ENCODE data around the gene ARHGEF5.

ARHGEF5 gene

GRCh38 chr7:144378651-144379050 lies 23.4 kb downstream of the ARHGEF5 start:
- FAIRE-seq (no peak), DNase-seq (ENCODE audit: insufficient read length) (no peak)
- TF ChIP-seq POLR2A (IDR thresholded peaks at IDR 0.05; ENCODE audit: low read depth, low read length) (no peak), POLR2AphosphoS5 (IDR thresholded peaks at IDR 0.05; ENCODE audit: low read depth, low read length) (no peak), TAF1 (IDR thresholded peaks at IDR 0.05; ENCODE audit: borderline replicate concordance, low read depth, low read length) (no peak)

- DNase-seq (ENCODE audit: insufficient read length) = no peak
- TF ChIP-seq POLR2AphosphoS5 (IDR thresholded peaks at IDR 0.05; ENCODE audit: low read depth, low read length) (no peak), POLR2A (IDR thresholded peaks at IDR 0.05; ENCODE audit: low read depth, low read length) (no peak), TAF1 (IDR thresholded peaks at IDR 0.05; ENCODE audit: borderline replicate concordance, low read depth, low read length) (no peak)
- FAIRE-seq = no peak
These were observed 24.7 kb downstream of the ARHGEF5 start for GRCh38 chr7:144379776-144380384.

GRCh38 chr7:144384071-144384470 lies 28.9 kb downstream of the ARHGEF5 start:
- no peak for TF ChIP-seq POLR2AphosphoS5 (IDR thresholded peaks at IDR 0.05; ENCODE audit: low read depth, low read length)
- FAIRE-seq = no peak

GRCh38 chr7:144384555-144385245 lies 29.5 kb downstream of the ARHGEF5 start:
- no peak for FAIRE-seq
- DNase-seq (ENCODE audit: insufficient read length) = no peak
- TF ChIP-seq TAF1 (IDR thresholded peaks at IDR 0.05; ENCODE audit: borderline replicate concordance, low read depth, low read length) = no peak
- TF ChIP-seq POLR2AphosphoS5 (IDR thresholded peaks at IDR 0.05; ENCODE audit: low read depth, low read length) = no peak
- TF ChIP-seq POLR2A (IDR thresholded peaks at IDR 0.05; ENCODE audit: low read depth, low read length) = no peak

More at GRCh38 chr7:144384071-144384470, 28.9 kb downstream of the ARHGEF5 start:
- DNase-seq (ENCODE audit: insufficient read length) = no peak

- TF ChIP-seq POLR2A (IDR thresholded peaks at IDR 0.05; ENCODE audit: low read depth, low read length) = no peak
- DNase-seq (ENCODE audit: insufficient read length) (no peak), FAIRE-seq (no peak)
These were observed 31.5 kb downstream of the ARHGEF5 start for GRCh38 chr7:144386741-144387140.

- DNase-seq (ENCODE audit: insufficient read length) (no peak), FAIRE-seq (no peak)
- TF ChIP-seq POLR2A (IDR thresholded peaks at IDR 0.05; ENCODE audit: low read depth, low read length) (no peak), TAF1 (IDR thresholded peaks at IDR 0.05; ENCODE audit: borderline replicate concordance, low read depth, low read length) (no peak), POLR2AphosphoS5 (IDR thresholded peaks at IDR 0.05; ENCODE audit: low read depth, low read length) (no peak)
These were observed 33.7 kb downstream of the ARHGEF5 start for GRCh38 chr7:144388950-144389349.

GRCh38 chr7:144390481-144390880 lies 35.3 kb downstream of the ARHGEF5 start:
- TF ChIP-seq POLR2A (IDR thresholded peaks at IDR 0.05; ENCODE audit: low read depth, low read length) = no peak
- no peak for TF ChIP-seq TAF1 (IDR thresholded peaks at IDR 0.05; ENCODE audit: borderline replicate concordance, low read depth, low read length)
- TF ChIP-seq POLR2AphosphoS5 (IDR thresholded peaks at IDR 0.05; ENCODE audit: low read depth, low read length) = no peak
- no peak for DNase-seq (ENCODE audit: insufficient read length)
- FAIRE-seq = no peak

- TF ChIP-seq TAF1 (IDR thresholded peaks at IDR 0.05; ENCODE audit: borderline replicate concordance, low read depth, low read length) = no peak
- TF ChIP-seq POLR2A (IDR thresholded peaks at IDR 0.05; ENCODE audit: low read depth, low read length) = no peak
- TF ChIP-seq POLR2AphosphoS5 (IDR thresholded peaks at IDR 0.05; ENCODE audit: low read depth, low read length) = no peak
- FAIRE-seq (no peak), DNase-seq (ENCODE audit: insufficient read length) (no peak)
These were observed 35.8 kb downstream of the ARHGEF5 start for GRCh38 chr7:144391014-144391413.

GRCh38 chr7:144391823-144392255 lies 36.6 kb downstream of the ARHGEF5 start:
- TF ChIP-seq POLR2AphosphoS5 (IDR thresholded peaks at IDR 0.05; ENCODE audit: low read depth, low read length) (no peak), POLR2A (IDR thresholded peaks at IDR 0.05; ENCODE audit: low read depth, low read length) (no peak), TAF1 (IDR thresholded peaks at IDR 0.05; ENCODE audit: borderline replicate concordance, low read depth, low read length) (no peak)
- no peak for DNase-seq (ENCODE audit: insufficient read length)
- FAIRE-seq = no peak

- FAIRE-seq = no peak
- no peak for TF ChIP-seq POLR2A (IDR thresholded peaks at IDR 0.05; ENCODE audit: low read depth, low read length)
- no peak for TF ChIP-seq POLR2AphosphoS5 (IDR thresholded peaks at IDR 0.05; ENCODE audit: low read depth, low read length)
- DNase-seq (ENCODE audit: insufficient read length) = no peak
These were observed 41.9 kb downstream of the ARHGEF5 start for GRCh38 chr7:144397086-144397485.

GRCh38 chr7:144398291-144398690 lies 43.1 kb downstream of the ARHGEF5 start:
- FAIRE-seq (no peak), DNase-seq (ENCODE audit: insufficient read length) (no peak)
- no peak for TF ChIP-seq POLR2A (IDR thresholded peaks at IDR 0.05; ENCODE audit: low read depth, low read length)

GRCh38 chr7:144398911-144399310 lies 43.7 kb downstream of the ARHGEF5 start:
- no peak for TF ChIP-seq TAF1 (IDR thresholded peaks at IDR 0.05; ENCODE audit: borderline replicate concordance, low read depth, low read length)
- TF ChIP-seq POLR2AphosphoS5 (IDR thresholded peaks at IDR 0.05; ENCODE audit: low read depth, low read length) = no peak
- no peak for TF ChIP-seq POLR2A (IDR thresholded peaks at IDR 0.05; ENCODE audit: low read depth, low read length)
- DNase-seq (ENCODE audit: insufficient read length) (no peak), FAIRE-seq (no peak)

Measured in GM12892 (cell line).